Activated CD8-positive, alpha-beta T cell treated with anti-CD3 and anti-CD28 coated beads for 36 hours (primary cell): ENCODE data around the gene SMYD2. TPM values are rescaled to one million over a fixed set of nuclear protein-coding genes. Genes with fewer than 3 reads are reported as not detected.

ENCODE experiments used
- ATAC-seq: fragments of 200-7000 bp; cut with Tn5 transposase; one replicate; pipeline ENCODE4 v1.10.0; 2021; ENCODE audit warnings: mild to moderate bottlenecking, moderate library complexity
- CTCF ChIA-PET: fragments of 350-600 bp; sonication (Branson Sonifier 250); formaldehyde crosslinking; loops from one replicate; lab custom pipeline; 2021; ENCODE audit warnings: antibody characterized with exemption; lab: Charles Lee
- POLR2A ChIA-PET: fragments of 350-600 bp; sonication (Branson Sonifier 250); formaldehyde crosslinking; loops from one replicate; lab custom pipeline; 2021; ENCODE audit warnings: antibody characterized with exemption; lab: Charles Lee
- DNase-seq: peaks from one replicate; pipeline ENCODE4 v3.0.0-alpha.2; 2020
- H3K27ac Mint-ChIP-seq: one replicate; pipeline ENCODE4 v1.8.0; 2021; ENCODE audit warnings: mild to moderate bottlenecking, mixed read lengths
- H3K27me3 Mint-ChIP-seq: one replicate; pipeline ENCODE4 v1.8.0; 2021; ENCODE audit warnings: mixed read lengths
- H3K36me3 Mint-ChIP-seq: one replicate; pipeline ENCODE4 v1.8.0; 2021; ENCODE audit warnings: low read depth, mixed read lengths
- H3K4me1 Mint-ChIP-seq: one replicate; pipeline ENCODE4 v1.8.0; 2021; ENCODE audit warnings: low read depth, mixed read lengths
- H3K4me3 Mint-ChIP-seq: one replicate; pipeline ENCODE4 v1.8.0; 2021; ENCODE audit warnings: mild to moderate bottlenecking, moderate library complexity, mixed read lengths
- H3K9me3 Mint-ChIP-seq: one replicate; pipeline ENCODE4 v1.8.0; 2021; ENCODE audit warnings: mixed read lengths
- intact Hi-C: fragments of 100-400 bp; cut with micrococcal nuclease; formaldehyde crosslinking; loops from one replicate; pipeline ENCODE4 v1.10.0; 2022
- total RNA-seq, 2 experiments: library from RNA; stranded (reverse); gene quantifications; one replicate each; pipeline ENCODE4 v1.2.3, GENCODE V29; 2021
- TF ChIP-seq, protein P1 (sequence below): fragments of 200-600 bp; IDR thresholded peaks from one replicate; pipeline ENCODE4 v1.8.0; 2022; ENCODE audit warnings: antibody characterized with exemption, mild to moderate bottlenecking

Gene SMYD2
- total RNA-seq, 2 experiments from 2014 or later, result 37.4 to 40.6 TPM

DNA sequence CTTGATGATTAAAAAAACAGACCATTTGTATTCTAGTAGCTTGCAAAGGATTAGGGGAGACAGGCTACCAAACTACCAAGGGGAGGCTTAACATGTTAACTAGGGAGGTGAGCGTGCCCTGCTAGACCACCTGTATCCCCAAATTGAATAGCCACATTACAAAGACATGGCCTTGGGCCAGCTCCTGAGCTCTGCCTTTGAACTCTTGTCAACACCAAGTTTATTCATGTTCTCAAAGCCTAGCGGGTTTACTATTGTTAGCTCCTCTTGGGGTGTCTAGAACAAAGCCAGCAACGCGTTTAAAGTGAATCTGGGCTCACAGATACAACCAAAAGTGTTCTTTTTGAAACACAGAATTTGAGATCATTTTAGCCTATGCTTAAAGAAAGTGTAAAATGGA lies 36.3 kb downstream of the SMYD2 start:
- ChIA-PET CTCF (interaction anchor here (0.9 to 10.1 kb wide), 7 partner anchors 13 to 103 kb away, joined by 3 to 103 read pairs (median 4); no protein-coding TSS in a partner anchor), POLR2A (no interaction called here)
- Mint-ChIP-seq H3K9me3 (no peaks in the 10 kb centered on the region), H3K27me3 (no peaks in the 10 kb centered on the region), H3K36me3 (peaks cover 21% of the 10 kb centered on the region), H3K27ac (no peak overlapping the region), H3K4me1 (peaks cover 2% of the 10 kb centered on the region), H3K4me3 (no peak overlapping the region)
- ATAC-seq, result no peak
- intact Hi-C loops, result no loop called here
- TF ChIP-seq, protein P1, sequence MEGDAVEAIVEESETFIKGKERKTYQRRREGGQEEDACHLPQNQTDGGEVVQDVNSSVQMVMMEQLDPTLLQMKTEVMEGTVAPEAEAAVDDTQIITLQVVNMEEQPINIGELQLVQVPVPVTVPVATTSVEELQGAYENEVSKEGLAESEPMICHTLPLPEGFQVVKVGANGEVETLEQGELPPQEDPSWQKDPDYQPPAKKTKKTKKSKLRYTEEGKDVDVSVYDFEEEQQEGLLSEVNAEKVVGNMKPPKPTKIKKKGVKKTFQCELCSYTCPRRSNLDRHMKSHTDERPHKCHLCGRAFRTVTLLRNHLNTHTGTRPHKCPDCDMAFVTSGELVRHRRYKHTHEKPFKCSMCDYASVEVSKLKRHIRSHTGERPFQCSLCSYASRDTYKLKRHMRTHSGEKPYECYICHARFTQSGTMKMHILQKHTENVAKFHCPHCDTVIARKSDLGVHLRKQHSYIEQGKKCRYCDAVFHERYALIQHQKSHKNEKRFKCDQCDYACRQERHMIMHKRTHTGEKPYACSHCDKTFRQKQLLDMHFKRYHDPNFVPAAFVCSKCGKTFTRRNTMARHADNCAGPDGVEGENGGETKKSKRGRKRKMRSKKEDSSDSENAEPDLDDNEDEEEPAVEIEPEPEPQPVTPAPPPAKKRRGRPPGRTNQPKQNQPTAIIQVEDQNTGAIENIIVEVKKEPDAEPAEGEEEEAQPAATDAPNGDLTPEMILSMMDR, result no peak
- no peak for DNase-seq

DNA sequence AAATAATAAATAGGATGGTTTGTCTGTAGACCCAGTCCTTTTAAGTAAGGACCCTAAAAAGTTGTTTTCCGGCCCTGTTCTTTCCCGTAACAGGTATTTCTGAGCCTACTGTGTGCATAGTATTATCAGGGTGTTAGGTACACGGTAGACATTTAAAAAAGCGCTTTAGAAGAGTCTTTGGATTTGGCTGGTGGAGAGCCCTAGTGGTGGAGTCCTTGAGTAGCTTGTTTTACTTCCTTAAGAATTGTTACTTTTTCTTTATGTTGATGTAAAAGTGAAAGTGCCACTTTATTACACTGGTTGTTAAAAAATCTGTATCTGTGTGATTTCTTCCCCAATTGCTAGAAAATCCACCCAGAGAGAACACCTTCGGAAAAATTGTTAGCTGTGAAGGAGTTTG lies 36.8 kb downstream of the SMYD2 start:
- no peak overlapping the region for H3K4me3 Mint-ChIP-seq

DNA sequence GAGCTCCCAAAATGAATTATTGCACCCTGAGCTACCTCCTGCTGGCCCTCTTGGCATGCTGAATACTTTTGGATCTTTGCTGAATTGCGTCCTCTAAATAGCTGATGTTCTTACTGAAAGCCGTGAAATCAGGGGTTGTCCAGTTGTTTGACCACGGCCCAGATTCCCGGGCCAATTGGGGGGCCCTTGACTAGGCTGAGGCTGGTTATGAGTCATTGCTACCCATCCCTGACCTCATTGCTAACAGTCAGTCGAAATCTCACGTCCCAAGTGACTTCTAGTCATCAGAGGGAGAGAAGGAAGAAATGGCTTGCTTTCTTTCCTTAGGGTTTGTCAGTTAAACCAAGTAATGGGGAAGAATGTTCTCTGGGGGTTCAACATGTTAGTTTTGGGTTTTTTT lies 37.4 kb downstream of the SMYD2 start:
- ATAC-seq, result no peak
- TF ChIP-seq, protein P1, result no peak
- POLR2A ChIA-PET, result interaction anchor here (0.8 kb wide), 1 partner anchor 18 kb away, joined by 3 read pairs; no protein-coding TSS in a partner anchor
- H3K9me3 Mint-ChIP-seq, result no peaks in the 10 kb centered on the region
- intact Hi-C loops, result no loop called here
- no peak for DNase-seq
- no peaks in the 10 kb centered on the region for H3K27me3 Mint-ChIP-seq
- CTCF ChIA-PET, result interaction anchor here (0.7 to 10.1 kb wide), 7 partner anchors 12 to 104 kb away, joined by 3 to 103 read pairs (median 5); no protein-coding TSS in a partner anchor
- H3K4me3 Mint-ChIP-seq, result no peak overlapping the region
- peaks cover 21% of the 10 kb centered on the region for H3K36me3 Mint-ChIP-seq
- no peak overlapping the region for H3K27ac Mint-ChIP-seq
- peaks cover 2% of the 10 kb centered on the region for H3K4me1 Mint-ChIP-seq

More for the DNA sequence above, 36.8 kb downstream of the SMYD2 start:
- ChIA-PET CTCF (interaction anchor here (0.7 to 10.1 kb wide), 7 partner anchors 13 to 104 kb away, joined by 3 to 103 read pairs (median 5); no protein-coding TSS in a partner anchor), POLR2A (interaction anchor here (0.8 kb wide), 1 partner anchor 18 kb away, joined by 3 read pairs; no protein-coding TSS in a partner anchor)
- Mint-ChIP-seq H3K36me3 (peaks cover 21% of the 10 kb centered on the region), H3K4me1 (peaks cover 2% of the 10 kb centered on the region), H3K9me3 (no peaks in the 10 kb centered on the region), H3K27ac (no peak overlapping the region), H3K27me3 (no peaks in the 10 kb centered on the region)
- DNase-seq, result no peak
- intact Hi-C loops, result no loop called here
- TF ChIP-seq, protein P1, result no peak
- no peak for ATAC-seq

DNA sequence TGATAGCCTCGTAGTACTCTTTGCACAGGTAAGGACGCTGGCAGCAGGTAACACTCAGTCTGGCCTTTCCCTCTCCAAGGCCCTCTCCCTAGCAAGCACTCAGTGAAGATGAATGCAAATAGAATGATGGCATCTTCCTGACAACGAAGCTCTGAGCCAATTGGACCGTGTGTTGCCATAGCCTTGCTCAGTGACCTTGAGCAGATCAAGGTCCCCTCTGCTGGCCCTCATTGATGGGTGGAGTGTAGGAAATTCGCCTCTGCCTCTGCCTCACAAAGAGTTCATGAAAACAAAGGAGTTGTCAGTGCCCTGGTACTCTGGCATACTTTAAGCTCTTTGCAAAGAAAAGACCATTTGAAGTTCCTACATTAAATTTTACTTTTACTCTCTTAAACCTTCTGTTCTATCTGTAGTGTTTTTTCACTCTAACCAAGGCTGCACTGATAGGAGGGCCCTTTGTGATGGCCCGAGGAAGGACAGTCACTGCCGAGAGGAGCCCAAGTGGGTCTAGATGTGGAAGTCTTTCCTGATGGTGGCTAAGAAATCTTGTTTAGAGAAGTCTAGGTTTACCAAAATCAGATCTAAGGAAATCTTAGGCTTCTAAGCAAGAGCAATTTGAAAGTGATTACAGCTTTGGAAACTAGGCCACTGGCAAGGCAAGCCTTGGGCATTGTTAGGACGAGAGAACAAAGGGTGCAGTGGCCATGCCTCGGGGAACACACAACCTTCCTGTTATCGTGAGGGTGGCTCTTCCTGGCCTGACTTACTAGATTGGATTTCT lies 38.2 kb downstream of the SMYD2 start:
- Mint-ChIP-seq H3K9me3 (no peaks in the 10 kb centered on the region), H3K4me1 (peaks cover 2% of the 10 kb centered on the region), H3K36me3 (peaks cover 17% of the 10 kb centered on the region), H3K4me3 (no peak overlapping the region), H3K27me3 (no peaks in the 10 kb centered on the region), H3K27ac (no peak overlapping the region)
- TF ChIP-seq, protein P1, result no peak
- ChIA-PET CTCF (interaction anchor here (1.5 to 10.1 kb wide), 3 partner anchors 11 to 58 kb away, joined by 3 to 103 read pairs (median 30); no protein-coding TSS in a partner anchor), POLR2A (no interaction called here)
- intact Hi-C loops, result no loop called here
- ATAC-seq, result no peak
- DNase-seq, result no peak

DNA sequence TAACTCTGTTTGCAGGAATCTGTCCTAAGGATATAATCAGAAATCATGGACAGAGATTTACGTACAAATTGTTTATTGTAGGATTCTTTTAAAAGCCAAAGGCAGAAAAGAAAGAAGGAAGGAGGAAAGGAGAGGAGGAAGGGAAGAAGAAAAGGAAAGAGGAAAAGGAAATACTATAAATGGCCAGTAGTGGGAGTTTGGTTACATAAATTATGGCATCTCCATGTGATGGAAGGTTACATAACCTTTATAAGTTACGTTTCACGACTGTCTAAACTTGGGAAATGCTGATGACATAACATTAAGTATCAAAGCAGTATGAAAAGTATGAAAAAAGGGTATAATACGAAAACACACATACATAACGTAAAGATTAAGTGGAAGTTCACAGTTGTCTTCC lies 39.0 kb downstream of the SMYD2 start:
- POLR2A ChIA-PET, result interaction anchor here (0.6 kb wide), 1 partner anchor 59 kb away, joined by 3 read pairs; no protein-coding TSS in a partner anchor
- CTCF ChIA-PET, result interaction anchor here (3.7 to 10.1 kb wide), 2 partner anchors 11 to 59 kb away, joined by 30 to 103 read pairs; no protein-coding TSS in a partner anchor
- no peaks in the 10 kb centered on the region for H3K9me3 Mint-ChIP-seq
- TF ChIP-seq, protein P1, result peak; percentile 29
- no peak overlapping the region for H3K27ac Mint-ChIP-seq
- ATAC-seq (no peak), DNase-seq (no peak)
- no peak overlapping the region for H3K4me3 Mint-ChIP-seq
- intact Hi-C loops, result no loop called here
- peaks cover 15% of the 10 kb centered on the region for H3K36me3 Mint-ChIP-seq
- H3K27me3 Mint-ChIP-seq, result no peaks in the 10 kb centered on the region
- no peaks in the 10 kb centered on the region for H3K4me1 Mint-ChIP-seq
